Glutamatergic neuron (in vitro differentiated cells): ENCODE results near the gene SH3BP4. TPM values are rescaled to one million over a fixed set of nuclear protein-coding genes. Genes with fewer than 3 reads are reported as not detected.

Experiments
- DNase-seq: peaks from one replicate; pipeline ENCODE4 v3.0.0; 2022
- H3K27ac Mint-ChIP-seq: one replicate; pipeline ENCODE4 v1.8.0; 2020; ENCODE audit warnings: mild to moderate bottlenecking, mixed read lengths, inconsistent platforms; ENCODE audit not compliant: unreplicated experiment
- H3K27me3 Mint-ChIP-seq: one replicate; pipeline ENCODE4 v1.8.0; 2020; ENCODE audit warnings: mild to moderate bottlenecking, moderate library complexity, mixed read lengths, inconsistent platforms; ENCODE audit not compliant: unreplicated experiment
- H3K36me3 Mint-ChIP-seq: one replicate; pipeline ENCODE4 v1.8.0; 2020; ENCODE audit warnings: mild to moderate bottlenecking, mixed read lengths, inconsistent platforms; ENCODE audit not compliant: unreplicated experiment
- H3K4me1 Mint-ChIP-seq: one replicate; pipeline ENCODE4 v1.8.0; 2020; ENCODE audit warnings: mild to moderate bottlenecking, low read depth, mixed read lengths, inconsistent platforms; ENCODE audit not compliant: unreplicated experiment
- H3K4me3 Mint-ChIP-seq: one replicate; pipeline ENCODE4 v1.8.0; 2020; ENCODE audit warnings: mild to moderate bottlenecking, mixed read lengths, inconsistent platforms; ENCODE audit not compliant: unreplicated experiment
- H3K9me3 Mint-ChIP-seq: one replicate; pipeline ENCODE4 v1.8.0; 2020; ENCODE audit warnings: mild to moderate bottlenecking, moderate library complexity, mixed read lengths, inconsistent platforms; ENCODE audit not compliant: unreplicated experiment
- CTCF ChIP-seq: fragments of 200-600 bp; sonication (generic); IDR thresholded peaks from one replicate; pipeline ENCODE4 v1.5.0; 2021; ENCODE audit not compliant: partially characterized antibody, unreplicated experiment
- total RNA-seq: library from RNA; stranded (reverse); fragmentation: NEBNext Ultra II Directional; extraction: Animal tissue kit (Norgen Biotek cat#: 25700); gene quantifications from one replicate; pipeline ENCODE4 v1.2.1, GENCODE V29; 2021; ENCODE audit not compliant: unreplicated experiment

The SH3BP4 gene
- total RNA-seq, 1 donor from 2014 or later: 59.3 TPM

- TF ChIP-seq CTCF: no peak
- Mint-ChIP-seq H3K27ac (peak overlapping the region; percentile 18), H3K9me3 (peaks cover 15% of the 10 kb centered on the region), H3K36me3 (peaks cover 4% of the 10 kb centered on the region), H3K4me1 (peaks cover 38% of the 10 kb centered on the region), H3K27me3 (peaks cover 8% of the 10 kb centered on the region), H3K4me3 (no peak overlapping the region)
- DNase-seq: no peak
Observed at GRCh38 chr2:234978466-234979203, 26.8 kb downstream of the SH3BP4 start.

GRCh38 chr2:234979204-234980167 is 27.7 kb downstream of the SH3BP4 start:
- Mint-ChIP-seq H3K4me1 (peaks cover 39% of the 10 kb centered on the region), H3K27ac (peak overlapping the region; percentile 18)

GRCh38 chr2:234980451-234981187 is 28.8 kb downstream of the SH3BP4 start:
- peak overlapping the region; percentile 0 for H3K27ac Mint-ChIP-seq
- H3K4me1 Mint-ChIP-seq: peaks cover 33% of the 10 kb centered on the region

More at GRCh38 chr2:234979204-234980167, 27.7 kb downstream of the SH3BP4 start:
- peaks cover 15% of the 10 kb centered on the region for H3K9me3 Mint-ChIP-seq
- TF ChIP-seq CTCF: no peak
- H3K27me3 Mint-ChIP-seq: peaks cover 8% of the 10 kb centered on the region
- no peak for DNase-seq
- H3K4me3 Mint-ChIP-seq: no peak overlapping the region
- H3K36me3 Mint-ChIP-seq: peaks cover 4% of the 10 kb centered on the region

More at GRCh38 chr2:234980451-234981187, 28.8 kb downstream of the SH3BP4 start:
- DNase-seq: no peak
- peaks cover 19% of the 10 kb centered on the region for H3K9me3 Mint-ChIP-seq
- peaks cover 8% of the 10 kb centered on the region for H3K27me3 Mint-ChIP-seq
- H3K4me3 Mint-ChIP-seq: peak overlapping the region; percentile 9
- no peak for TF ChIP-seq CTCF
- H3K36me3 Mint-ChIP-seq: peaks cover 4% of the 10 kb centered on the region
